Osteoblast (primary cell): Measurements from ENCODE around the gene KCNC1. TPM values are rescaled to one million over a fixed set of nuclear protein-coding genes. Genes with fewer than 3 reads are reported as not detected.
A peak's percentile ranks its signal among the peaks of the same experiment; 100 is the strongest.

Experiments used
- DNase-seq: peaks from one replicate; pipeline ENCODE4 v3.0.0; 2011; ENCODE audit warnings: low spot score, mixed read lengths; ENCODE audit not compliant: insufficient read length; ENCODE audit errors: missing footprints
- H2AFZ ChIP-seq: 2 replicates; pipeline ENCODE4 v1.6.0; 2011; ENCODE audit warnings: mild to moderate bottlenecking, low read length
- H3K27ac ChIP-seq: 2 replicates; pipeline ENCODE4 v1.5.1; 2011; ENCODE audit warnings: mild to moderate bottlenecking, low read depth, low read length, moderate library complexity
- H3K27me3 ChIP-seq: 2 replicates; pipeline ENCODE4 v1.6.0; 2012; ENCODE audit warnings: mild to moderate bottlenecking, control low read depth, inconsistent platforms, low read length, moderate library complexity; ENCODE audit not compliant: insufficient read depth
- H3K36me3 ChIP-seq: 2 replicates; pipeline ENCODE4 v1.5.1; 2011; ENCODE audit warnings: mild to moderate bottlenecking, low read length, control low read depth, moderate library complexity; ENCODE audit not compliant: insufficient read depth
- H3K4me1 ChIP-seq: 2 replicates; pipeline ENCODE4 v1.5.1; 2011; ENCODE audit warnings: mild to moderate bottlenecking, low read length, control low read depth, moderate library complexity; ENCODE audit not compliant: insufficient read depth
- H3K4me2 ChIP-seq: 2 replicates; pipeline ENCODE4 v1.6.0; 2011; ENCODE audit warnings: mild to moderate bottlenecking, low read length; ENCODE audit not compliant: insufficient read depth
- H3K4me3 ChIP-seq: fragments of 200-600 bp; sonication (generic); 3 replicates; pipeline ENCODE4 v1.5.1; 2012; ENCODE audit warnings: mild to moderate bottlenecking, low read length, inconsistent platforms; ENCODE audit not compliant: insufficient read depth
- H3K79me2 ChIP-seq: 2 replicates; pipeline ENCODE4 v1.6.0; 2012; ENCODE audit warnings: mild to moderate bottlenecking, low read length, control low read depth, inconsistent platforms; ENCODE audit not compliant: insufficient read depth
- H3K9me3 ChIP-seq: 2 replicates; pipeline ENCODE4 v1.5.1; 2011; ENCODE audit warnings: low read depth, low read length, control low read depth
- H4K20me1 ChIP-seq: 2 replicates; pipeline ENCODE4 v1.6.0; 2012; ENCODE audit warnings: mild to moderate bottlenecking, low read length, control low read depth; ENCODE audit not compliant: insufficient read depth
- total RNA-seq: library from RNA; depleted of rRNA; stranded (reverse); fragments of >200 nt; gene quantifications from 2 replicates; pipeline ENCODE4 v1.2.3, GENCODE V29; 2012
- TF ChIP-seq, protein P1 (sequence below): IDR thresholded peaks from 2 replicates; pipeline ENCODE4 v1.5.1; 2011; ENCODE audit warnings: mild to moderate bottlenecking, low read depth, low read length, moderate library complexity; ENCODE audit errors: extremely low read depth

KCNC1 gene
- total RNA-seq, 1 donor = under 0.01 TPM

DNA sequence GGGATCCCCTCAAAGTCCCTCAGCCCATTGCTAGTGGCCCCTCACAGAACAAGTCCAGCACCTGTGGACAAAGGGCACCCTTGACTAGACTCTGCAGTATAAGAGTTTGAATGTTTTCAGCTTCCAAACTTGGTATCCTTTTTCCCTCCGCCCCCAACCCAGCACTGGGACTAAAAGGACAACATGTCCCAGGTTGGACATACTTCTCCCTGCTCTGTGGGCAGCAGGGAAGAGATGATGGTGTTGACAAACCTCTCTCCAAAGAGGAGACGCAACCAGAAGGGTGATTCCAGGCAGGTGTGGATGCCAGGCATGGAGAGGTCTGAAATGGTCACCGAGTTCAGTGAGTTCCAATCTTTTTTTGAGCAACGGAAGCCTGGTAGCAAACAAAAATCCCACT is 19.7 kb upstream of the KCNC1 start:
- Histone ChIP-seq H3K4me1 (no peaks in the 10 kb centered on the region), H3K79me2 (no peaks in the 10 kb centered on the region), H3K4me3 (no peak overlapping the region), H3K27me3 (peaks cover 70% of the 10 kb centered on the region), H3K9me3 (no peaks in the 10 kb centered on the region), H2AFZ (no peak overlapping the region), H4K20me1 (no peaks in the 10 kb centered on the region), H3K27ac (no peak overlapping the region), H3K36me3 (no peaks in the 10 kb centered on the region), H3K4me2 (no peak overlapping the region)
- TF ChIP-seq, protein P1, sequence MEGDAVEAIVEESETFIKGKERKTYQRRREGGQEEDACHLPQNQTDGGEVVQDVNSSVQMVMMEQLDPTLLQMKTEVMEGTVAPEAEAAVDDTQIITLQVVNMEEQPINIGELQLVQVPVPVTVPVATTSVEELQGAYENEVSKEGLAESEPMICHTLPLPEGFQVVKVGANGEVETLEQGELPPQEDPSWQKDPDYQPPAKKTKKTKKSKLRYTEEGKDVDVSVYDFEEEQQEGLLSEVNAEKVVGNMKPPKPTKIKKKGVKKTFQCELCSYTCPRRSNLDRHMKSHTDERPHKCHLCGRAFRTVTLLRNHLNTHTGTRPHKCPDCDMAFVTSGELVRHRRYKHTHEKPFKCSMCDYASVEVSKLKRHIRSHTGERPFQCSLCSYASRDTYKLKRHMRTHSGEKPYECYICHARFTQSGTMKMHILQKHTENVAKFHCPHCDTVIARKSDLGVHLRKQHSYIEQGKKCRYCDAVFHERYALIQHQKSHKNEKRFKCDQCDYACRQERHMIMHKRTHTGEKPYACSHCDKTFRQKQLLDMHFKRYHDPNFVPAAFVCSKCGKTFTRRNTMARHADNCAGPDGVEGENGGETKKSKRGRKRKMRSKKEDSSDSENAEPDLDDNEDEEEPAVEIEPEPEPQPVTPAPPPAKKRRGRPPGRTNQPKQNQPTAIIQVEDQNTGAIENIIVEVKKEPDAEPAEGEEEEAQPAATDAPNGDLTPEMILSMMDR = no peak
- peak; percentile 70 for DNase-seq

DNA sequence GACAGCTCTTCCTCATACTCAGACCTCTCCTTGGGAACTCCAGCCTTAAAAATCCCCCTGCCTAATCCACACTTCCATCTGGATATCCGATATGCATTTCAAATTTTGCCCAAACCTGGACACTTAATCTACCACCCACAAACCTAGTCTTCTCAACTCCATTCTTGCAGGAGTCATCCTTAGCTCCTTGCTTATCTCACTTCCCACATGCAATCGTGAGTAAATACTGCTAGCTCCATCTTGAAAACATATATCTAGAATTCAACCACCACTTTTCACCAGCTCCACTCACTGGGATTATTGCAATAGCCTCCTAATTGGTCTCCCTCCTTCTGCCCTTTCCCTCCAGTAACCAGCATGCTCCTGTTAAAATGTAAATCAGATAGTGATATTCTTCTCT is 17.8 kb upstream of the KCNC1 start:
- H4K20me1 ChIP-seq = no peaks in the 10 kb centered on the region
- H3K4me3 ChIP-seq = no peak overlapping the region
- no peaks in the 10 kb centered on the region for H3K4me1 ChIP-seq
- H3K36me3 ChIP-seq = no peaks in the 10 kb centered on the region
- DNase-seq = no peak
- H3K9me3 ChIP-seq = no peaks in the 10 kb centered on the region
- peaks cover 80% of the 10 kb centered on the region for H3K27me3 ChIP-seq
- H3K27ac ChIP-seq = no peak overlapping the region
- TF ChIP-seq, protein P1 = no peak
- no peak overlapping the region for H2AFZ ChIP-seq
- H3K79me2 ChIP-seq = no peaks in the 10 kb centered on the region
- H3K4me2 ChIP-seq = no peak overlapping the region

DNA sequence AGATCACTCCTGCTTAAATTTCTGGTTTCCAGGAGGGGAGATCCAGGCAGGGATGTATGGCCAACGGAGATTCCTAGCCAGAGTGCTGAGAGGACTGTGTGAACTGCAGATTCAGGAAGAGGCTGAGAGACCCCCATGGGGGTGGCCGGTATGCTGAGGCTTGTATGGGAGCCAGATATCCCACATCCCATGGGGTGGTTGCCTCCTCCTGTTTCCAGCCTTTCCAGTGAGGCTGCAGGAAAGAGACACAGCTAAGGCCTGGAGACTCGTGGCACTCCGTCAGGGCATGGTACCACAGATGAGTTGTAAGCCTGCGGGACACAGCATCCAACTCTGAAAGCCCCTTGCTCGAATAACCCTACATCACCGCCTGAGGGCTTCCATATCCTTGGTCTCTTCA is 16.6 kb upstream of the KCNC1 start:
- no peaks in the 10 kb centered on the region for H3K36me3 ChIP-seq
- no peak overlapping the region for H3K27ac ChIP-seq
- H3K4me2 ChIP-seq = no peak overlapping the region
- no peaks in the 10 kb centered on the region for H3K4me1 ChIP-seq
- no peaks in the 10 kb centered on the region for H3K9me3 ChIP-seq
- TF ChIP-seq, protein P1 = no peak
- H3K79me2 ChIP-seq = no peaks in the 10 kb centered on the region
- H3K4me3 ChIP-seq = no peak overlapping the region
- H4K20me1 ChIP-seq = no peaks in the 10 kb centered on the region
- peak; percentile 39 for DNase-seq
- peaks cover 83% of the 10 kb centered on the region for H3K27me3 ChIP-seq
- no peak overlapping the region for H2AFZ ChIP-seq

DNA sequence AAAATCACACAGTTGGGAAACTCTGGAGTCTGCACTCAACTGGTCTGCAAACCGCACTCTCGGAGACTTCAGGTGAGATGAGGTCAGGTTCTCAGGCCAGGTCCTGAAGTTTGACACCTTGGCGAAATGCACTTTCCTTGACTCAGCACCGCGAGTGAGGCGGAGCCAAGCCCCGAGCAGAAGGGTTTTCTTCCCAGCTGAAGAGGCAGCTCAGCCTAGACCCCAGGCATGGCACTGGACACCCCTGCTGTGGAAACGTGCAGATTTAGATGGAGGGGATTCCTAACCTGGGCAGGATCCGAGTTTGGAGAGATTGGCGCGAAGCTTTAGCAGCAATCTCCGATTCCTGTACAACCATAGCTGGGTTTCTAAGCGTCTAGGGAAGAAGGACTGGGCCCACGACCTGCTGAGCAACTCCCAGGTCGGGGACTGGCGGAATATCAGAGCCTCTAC is 16.0 kb upstream of the KCNC1 start:
- H3K27me3 ChIP-seq = peaks cover 87% of the 10 kb centered on the region

More for the DNA sequence above, 16.0 kb upstream of the KCNC1 start:
- H3K4me3 ChIP-seq = no peak overlapping the region
- TF ChIP-seq, protein P1 = no peak
- DNase-seq = peak; percentile 86
- no peaks in the 10 kb centered on the region for H3K36me3 ChIP-seq
- H4K20me1 ChIP-seq = no peaks in the 10 kb centered on the region
- H2AFZ ChIP-seq = no peak overlapping the region
- no peak overlapping the region for H3K27ac ChIP-seq
- no peaks in the 10 kb centered on the region for H3K79me2 ChIP-seq
- no peaks in the 10 kb centered on the region for H3K9me3 ChIP-seq
- no peak overlapping the region for H3K4me2 ChIP-seq
- H3K4me1 ChIP-seq = no peaks in the 10 kb centered on the region
